ENCODE data around the gene NR2F2.

NR2F2 gene

GRCh38 chr15:96345560-96346399, 15.3 kb downstream of the NR2F2 start:
- peak; percentile 1 to 3 for DNase-seq
- TF ChIP-seq POLR2A (IDR thresholded peaks at IDR 0.05; ENCODE audit: low read length) (no peak), GATA1 (IDR thresholded peaks at IDR 0.05; ENCODE audit: low read depth, low read length) (no peak)

- TF ChIP-seq POLR2A (IDR thresholded peaks at IDR 0.05; ENCODE audit: low read length) (no peak), GATA1 (IDR thresholded peaks at IDR 0.05; ENCODE audit: low read depth, low read length) (no peak)
- DNase-seq = no peak
These were observed 16.0 kb downstream of the NR2F2 start for GRCh38 chr15:96346409-96346970.

- TF ChIP-seq POLR2A (IDR thresholded peaks at IDR 0.05; ENCODE audit: low read length) = no peak
- TF ChIP-seq GATA1 (IDR thresholded peaks at IDR 0.05; ENCODE audit: low read depth, low read length) = no peak
- no peak for DNase-seq
These were observed 16.9 kb downstream of the NR2F2 start for GRCh38 chr15:96347181-96348111.

DNA sequence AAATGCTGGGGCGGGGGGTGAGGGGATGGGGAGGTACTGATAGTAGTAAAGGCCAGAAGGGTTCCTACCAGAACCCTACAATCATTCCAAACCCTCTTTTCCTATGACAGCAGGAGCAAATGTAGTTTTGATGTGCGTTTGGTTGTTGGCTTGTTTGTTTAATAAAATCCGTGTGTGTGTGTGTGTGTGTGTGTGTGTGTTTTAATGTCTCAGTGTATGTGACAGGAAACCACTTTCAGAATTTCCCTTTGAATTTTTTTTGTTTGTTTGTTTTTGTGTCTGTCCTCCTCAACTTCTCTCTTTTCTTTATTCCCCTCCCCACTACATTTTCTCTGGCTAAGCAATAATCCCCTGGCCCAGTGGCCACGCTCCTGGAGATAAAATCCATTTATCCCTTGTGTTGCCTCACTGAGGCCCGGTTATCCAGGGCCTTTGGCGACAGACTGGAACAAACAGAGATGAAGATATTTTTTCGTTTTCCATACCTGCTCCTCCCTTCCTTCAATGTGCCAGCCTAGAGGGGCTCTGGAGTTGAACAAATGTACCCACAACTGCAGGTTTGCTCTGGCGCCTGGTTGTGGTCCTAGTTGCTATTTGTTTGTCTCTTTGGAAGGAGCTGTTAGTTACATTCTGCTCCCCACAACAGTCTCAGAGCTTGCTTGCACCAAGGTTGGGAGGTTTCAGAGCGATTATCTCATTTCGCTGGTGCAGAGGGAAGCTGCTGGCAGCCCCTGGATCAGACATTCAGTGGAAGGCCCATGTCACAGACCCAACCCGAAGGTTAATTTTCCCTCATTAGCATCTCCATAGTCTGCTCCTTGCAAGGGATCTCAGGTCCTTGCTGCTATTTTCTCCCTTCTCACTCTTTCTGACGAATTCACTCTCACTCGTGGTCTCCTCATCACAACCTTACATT, 17.9 kb downstream of the NR2F2 start:
- TF ChIP-seq GATA1 (IDR thresholded peaks at IDR 0.05; ENCODE audit: low read depth, low read length) (no peak), POLR2A (IDR thresholded peaks at IDR 0.05; ENCODE audit: low read length) (no peak)
- no peak for DNase-seq

DNA sequence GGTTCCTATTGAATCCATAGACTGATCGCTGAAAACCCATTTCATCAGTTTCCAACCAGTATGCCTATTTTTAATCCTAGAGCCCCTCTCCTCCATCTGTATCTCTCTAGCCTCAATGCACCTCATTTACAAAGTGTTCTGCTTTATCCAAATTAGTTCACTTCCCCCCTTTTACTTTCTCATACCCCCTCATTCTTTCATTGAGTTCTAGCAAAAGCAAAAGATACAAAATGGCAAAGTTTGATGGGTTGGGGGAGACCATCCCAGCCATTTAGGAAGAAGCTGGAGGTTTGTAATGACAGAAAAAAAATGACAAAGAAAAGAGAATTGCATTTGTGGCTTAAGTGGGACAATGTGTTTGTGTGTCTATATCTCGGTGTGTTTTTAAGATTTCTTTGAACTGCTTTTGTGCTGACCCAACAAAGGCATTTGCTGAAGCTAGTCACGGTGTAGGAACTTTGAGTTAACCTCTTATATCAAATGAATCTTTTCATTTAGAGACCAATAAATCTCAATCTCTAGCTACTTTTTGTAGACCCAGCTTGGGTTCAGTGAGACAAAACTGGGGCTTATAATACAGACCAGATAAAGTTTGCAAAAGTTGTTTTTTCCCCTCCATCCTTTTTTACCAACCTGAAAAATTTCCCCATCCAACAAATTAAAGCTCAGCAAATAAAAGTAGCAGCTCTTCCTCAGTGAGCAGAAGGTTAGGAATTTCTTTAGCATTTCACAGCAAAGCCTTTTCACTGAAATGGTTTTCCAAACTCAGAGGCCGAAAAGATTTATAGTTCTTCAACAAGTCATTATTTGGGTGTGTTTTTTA, 18.7 kb downstream of the NR2F2 start:
- DNase-seq = no peak
- no peak for TF ChIP-seq POLR2A (IDR thresholded peaks at IDR 0.05; ENCODE audit: low read length)
- TF ChIP-seq GATA1 (IDR thresholded peaks at IDR 0.05; ENCODE audit: low read depth, low read length) = no peak

DNA sequence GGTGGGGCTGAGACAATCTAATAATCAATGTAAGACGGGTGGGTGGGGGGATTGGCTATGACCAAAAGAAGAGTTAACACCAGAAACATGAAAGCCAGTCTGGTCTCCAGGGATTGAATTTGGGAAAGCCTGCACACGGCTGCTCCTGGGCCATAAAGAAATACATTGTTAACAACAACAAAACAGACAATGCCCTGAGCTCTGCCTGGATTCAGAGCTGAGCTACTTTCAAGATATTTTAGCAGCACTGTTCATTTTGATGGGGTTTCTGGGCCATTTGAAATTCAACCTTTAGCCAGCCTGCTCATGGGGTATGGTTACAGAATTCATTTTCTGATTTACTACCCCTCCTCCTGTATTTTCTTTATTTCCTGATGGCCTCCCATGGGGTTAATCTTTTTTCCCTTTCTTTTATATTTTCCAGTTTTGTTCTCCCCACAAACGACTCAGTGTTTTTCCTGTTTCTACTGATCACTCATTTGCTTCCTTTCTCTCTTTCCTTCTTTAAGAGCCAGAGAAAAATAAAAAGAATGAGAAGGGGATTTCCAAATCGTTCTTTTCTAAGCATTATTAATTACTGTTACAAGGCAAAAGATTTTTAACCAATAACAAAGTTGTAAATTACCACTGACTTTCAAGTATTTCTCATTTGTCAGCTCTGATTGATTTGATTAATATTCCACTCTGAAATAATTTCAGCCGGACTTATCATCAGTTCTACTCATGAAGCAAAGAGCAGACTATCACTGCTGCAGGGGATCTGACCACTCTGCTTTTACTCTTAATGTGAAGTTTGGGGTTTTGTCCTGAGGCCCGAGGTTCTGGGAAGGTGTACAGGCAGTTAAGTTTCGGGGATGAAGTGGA, 19.6 kb downstream of the NR2F2 start:
- TF ChIP-seq POLR2A (IDR thresholded peaks at IDR 0.05; ENCODE audit: low read length) = no peak
- no peak for DNase-seq

- no peak for DNase-seq
These were observed 20.6 kb downstream of the NR2F2 start for GRCh38 chr15:96350934-96351724.

DNA sequence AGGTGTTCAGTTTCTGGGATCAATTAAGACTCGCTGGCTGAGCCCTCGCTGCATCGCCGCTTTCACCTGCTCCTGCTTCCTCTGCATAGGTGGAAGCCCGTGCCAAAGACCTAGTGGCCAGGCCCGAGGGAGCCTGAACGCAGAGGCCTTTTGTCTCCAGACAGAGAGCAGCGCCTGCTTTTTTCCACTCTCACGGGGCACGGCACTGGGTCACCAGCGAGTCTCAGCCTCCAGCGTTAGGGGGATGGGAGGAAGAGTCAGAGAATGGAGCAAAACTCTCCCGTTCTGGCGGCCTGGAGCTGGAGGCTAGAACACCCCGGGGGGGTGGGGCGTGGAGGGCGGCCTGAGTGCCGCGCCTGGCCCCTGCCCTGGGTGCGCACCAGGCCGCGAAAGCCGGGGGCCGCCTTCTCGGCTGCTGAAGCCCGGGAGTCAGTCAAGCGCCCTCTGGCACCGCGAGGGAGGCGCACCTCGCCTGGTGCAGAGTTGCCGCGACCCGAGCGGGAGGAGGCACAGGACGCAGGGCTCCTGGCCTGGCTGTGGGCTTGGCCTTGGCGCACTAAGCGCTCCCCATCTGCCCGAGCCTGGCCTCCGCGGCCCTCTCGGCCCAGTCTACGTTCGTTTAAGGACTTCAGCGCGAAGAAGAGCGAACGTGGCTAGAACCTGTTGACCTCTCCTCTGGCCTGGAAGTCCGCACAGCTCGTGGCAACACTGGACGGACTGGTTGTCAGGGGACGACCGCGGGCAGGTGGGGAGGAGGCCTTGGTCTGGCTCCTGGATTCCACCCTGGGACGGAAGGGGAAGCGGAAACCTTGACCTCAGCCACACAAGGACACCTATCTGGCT, 21.5 kb downstream of the NR2F2 start:
- DNase-seq = no peak
- TF ChIP-seq GATA1 (IDR thresholded peaks at IDR 0.05; ENCODE audit: low read depth, low read length) (no peak), POLR2A (IDR thresholded peaks at IDR 0.05; ENCODE audit: low read length) (no peak)

More at GRCh38 chr15:96350934-96351724, 20.6 kb downstream of the NR2F2 start:
- TF ChIP-seq POLR2A (IDR thresholded peaks at IDR 0.05; ENCODE audit: low read length) = no peak
- no peak for TF ChIP-seq GATA1 (IDR thresholded peaks at IDR 0.05; ENCODE audit: low read depth, low read length)

DNA sequence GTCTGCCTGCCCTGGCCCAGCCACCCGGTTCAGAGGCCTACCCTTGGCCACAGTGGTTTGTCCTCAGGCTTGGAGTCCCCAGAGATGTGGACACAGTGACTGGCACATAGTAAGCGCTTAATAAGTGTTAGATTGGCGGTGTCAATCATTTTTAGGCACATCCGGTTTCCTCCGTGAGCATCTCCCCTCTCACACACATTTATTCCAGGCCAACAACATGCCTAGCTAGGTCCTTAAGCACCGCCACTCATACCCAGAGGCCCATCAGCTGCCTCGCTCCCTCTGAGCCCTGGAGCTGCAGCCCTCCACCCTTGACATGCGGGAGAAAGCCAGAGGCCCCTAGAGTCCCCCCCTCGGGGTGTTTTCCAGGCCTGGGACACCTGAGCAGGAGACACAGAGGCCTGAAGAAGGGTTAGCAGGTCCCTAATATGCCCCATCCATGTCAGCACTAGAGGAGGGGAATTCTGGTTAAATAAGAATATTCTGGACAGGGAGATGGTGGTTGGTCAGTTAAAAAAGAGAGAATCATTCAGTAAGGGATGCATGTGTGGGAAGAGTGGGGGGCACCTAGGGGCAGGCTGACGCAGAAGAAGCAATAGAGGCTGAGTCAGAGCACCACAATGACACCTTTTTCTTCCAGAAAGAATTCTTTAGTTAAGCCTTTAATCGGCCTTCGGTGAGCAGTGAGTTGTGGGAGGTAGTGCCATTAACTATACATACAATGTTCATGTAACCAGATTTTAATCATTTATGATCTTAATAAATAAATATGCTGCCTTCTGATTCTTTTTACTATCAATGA, 22.3 kb downstream of the NR2F2 start:
- DNase-seq = no peak
- TF ChIP-seq GATA1 (IDR thresholded peaks at IDR 0.05; ENCODE audit: low read depth, low read length) (no peak), POLR2A (IDR thresholded peaks at IDR 0.05; ENCODE audit: low read length) (no peak)
